HEK293 (cell line): ENCODE measurements around the gene RBMS1.

Source experiments
- CTCF ChIA-PET: fragments of 350-600 bp; formaldehyde crosslinking; extraction: SDS; loops from one replicate; lab custom pipeline; 2021; ENCODE audit warnings: antibody characterized with exemption; lab: Yijun Ruan, JAX
- POLR2A ChIA-PET: fragments of 300-600 bp; formaldehyde crosslinking; extraction: SDS; loops from one replicate; lab custom pipeline; 2020; ENCODE audit warnings: antibody characterized with exemption, inconsistent platforms; lab: Yijun Ruan, JAX
- H3K27ac ChIP-seq: fragments of 200-500 bp; sonication (Bioruptor generic); 2 replicates; pipeline ENCODE4 v1.5.1; 2014; ENCODE audit warnings: low read depth, low read length, control low read depth, inconsistent platforms; ENCODE audit errors: extremely low read depth
- H3K36me3 ChIP-seq, 2 experiments: fragments of 200-500 bp in 1 of 2; sonication (Bioruptor generic) in 1 of 2; 1 replicate in 1 of 2; 2 replicates in 1 of 2; pipeline ENCODE4 v1.5.1; 2014 to 2017; ENCODE audit warnings: inconsistent platforms in 2 of 2, low read length in 2 of 2; ENCODE audit not compliant: control insufficient read depth in 2 of 2, insufficient read depth in 1 of 2
- H3K4me1 ChIP-seq: fragments of 200-500 bp; sonication (Bioruptor generic); 2 replicates; pipeline ENCODE4 v1.5.1; 2014; ENCODE audit warnings: mild to moderate bottlenecking, low read length, inconsistent platforms; ENCODE audit not compliant: control insufficient read depth, insufficient read depth
- H3K4me3 ChIP-seq: 2 replicates; pipeline ENCODE4 v1.5.1; 2011; ENCODE audit warnings: low read depth, mild to moderate bottlenecking, control low read depth, low read length, moderate library complexity
- H3K9me3 ChIP-seq: fragments of 200-500 bp; sonication (Bioruptor generic); 2 replicates; pipeline ENCODE4 v1.5.1; 2014; ENCODE audit warnings: low read depth, low read length, inconsistent platforms; ENCODE audit not compliant: control insufficient read depth, insufficient read depth
- BCL6B ChIP-seq: fragments of 450-650 bp; formaldehyde crosslinking; IDR thresholded peaks from 2 replicates; pipeline ENCODE4 v1.5.1; 2017; ENCODE audit warnings: missing biosample characterization, missing genetic modification characterization
- CTCF ChIP-seq: fragments of 450-650 bp; formaldehyde crosslinking; IDR thresholded peaks from 2 replicates; pipeline ENCODE4 v1.5.1; 2016; ENCODE audit warnings: missing biosample characterization, missing genetic modification characterization
- GLIS2 ChIP-seq: fragments of 450-650 bp; formaldehyde crosslinking; IDR thresholded peaks from 2 replicates; pipeline ENCODE4 v1.5.1; 2016; ENCODE audit warnings: missing biosample characterization, missing genetic modification characterization
- HOXA7 ChIP-seq: sonication (generic); formaldehyde crosslinking; IDR thresholded peaks from 2 replicates; pipeline ENCODE4 v1.8.1; 2022; ENCODE audit warnings: missing genetic modification reagents, borderline replicate concordance
- KLF9 ChIP-seq: fragments of 450-650 bp; formaldehyde crosslinking; IDR thresholded peaks from 2 replicates; pipeline ENCODE4 v1.5.1; 2016; ENCODE audit warnings: missing biosample characterization, missing genetic modification characterization, low read depth
- PRDM4 ChIP-seq: fragments of 450-650 bp; formaldehyde crosslinking; IDR thresholded peaks from 2 replicates; pipeline ENCODE4 v1.5.1; 2017; ENCODE audit warnings: missing biosample characterization, missing genetic modification characterization
- REPIN1 ChIP-seq: fragments of 450-650 bp; formaldehyde crosslinking; IDR thresholded peaks from 2 replicates; pipeline ENCODE4 v1.5.1; 2017; ENCODE audit warnings: missing biosample characterization, missing genetic modification characterization, low read depth
- WT1 ChIP-seq: fragments of 450-650 bp; formaldehyde crosslinking; IDR thresholded peaks from 2 replicates; pipeline ENCODE4 v1.5.1; 2016; ENCODE audit warnings: missing biosample characterization, missing genetic modification characterization
- ZBTB11 ChIP-seq: fragments of 450-650 bp; formaldehyde crosslinking; conservative IDR thresholded peaks from 2 replicates; pipeline ENCODE4 v1.5.1; 2016; ENCODE audit warnings: low read depth, missing biosample characterization, missing genetic modification characterization
- ZBTB21 ChIP-seq: fragments of 450-650 bp; formaldehyde crosslinking; IDR thresholded peaks from 2 replicates; pipeline ENCODE4 v1.5.1; 2017; ENCODE audit warnings: missing biosample characterization, missing genetic modification characterization
- ZFP41 ChIP-seq: fragments of 450-650 bp; formaldehyde crosslinking; IDR thresholded peaks from 2 replicates; pipeline ENCODE4 v1.5.1; 2016; ENCODE audit warnings: missing biosample characterization, missing genetic modification characterization, borderline replicate concordance
- ZFP69B ChIP-seq: fragments of 450-650 bp; formaldehyde crosslinking; IDR thresholded peaks from 2 replicates; pipeline ENCODE4 v1.5.1; 2016; ENCODE audit warnings: missing biosample characterization, missing genetic modification characterization
- ZNF121 ChIP-seq: fragments of 450-650 bp; formaldehyde crosslinking; IDR thresholded peaks from 2 replicates; pipeline ENCODE4 v1.5.1; 2016; ENCODE audit warnings: missing biosample characterization, missing genetic modification characterization
- ZNF157 ChIP-seq: fragments of 450-650 bp; formaldehyde crosslinking; IDR thresholded peaks from 2 replicates; pipeline ENCODE4 v1.5.1; 2016; ENCODE audit warnings: missing biosample characterization, missing genetic modification characterization
- ZNF174 ChIP-seq: fragments of 450-650 bp; formaldehyde crosslinking; IDR thresholded peaks from 2 replicates; pipeline ENCODE4 v1.5.0; 2017; ENCODE audit warnings: missing biosample characterization, mild to moderate bottlenecking, missing genetic modification characterization
- ZNF184 ChIP-seq: fragments of 450-650 bp; IDR thresholded peaks from 2 replicates; pipeline ENCODE4 v1.5.1; 2018; ENCODE audit warnings: missing biosample characterization, mild to moderate bottlenecking, missing genetic modification characterization
- ZNF211 ChIP-seq: fragments of 450-650 bp; formaldehyde crosslinking; IDR thresholded peaks from 2 replicates; pipeline ENCODE4 v1.5.1; 2016; ENCODE audit warnings: low read depth, missing biosample characterization, missing genetic modification characterization
- ZNF239 ChIP-seq: fragments of 450-650 bp; formaldehyde crosslinking; IDR thresholded peaks from 2 replicates; pipeline ENCODE4 v1.5.1; 2016; ENCODE audit warnings: missing biosample characterization, missing genetic modification characterization
- ZNF341 ChIP-seq: fragments of 450-650 bp; formaldehyde crosslinking; IDR thresholded peaks from 2 replicates; pipeline ENCODE4; 2016; ENCODE audit warnings: low read depth, missing biosample characterization, missing genetic modification characterization
- ZNF501 ChIP-seq: fragments of 450-650 bp; formaldehyde crosslinking; IDR thresholded peaks from 2 replicates; pipeline ENCODE4 v1.5.1; 2016; ENCODE audit warnings: missing biosample characterization, missing genetic modification characterization
- ZNF629 ChIP-seq: fragments of 450-650 bp; formaldehyde crosslinking; IDR thresholded peaks from 2 replicates; pipeline ENCODE4 v1.5.1; 2017; ENCODE audit warnings: missing biosample characterization, missing genetic modification characterization
- ZNF704 ChIP-seq: fragments of 450-650 bp; formaldehyde crosslinking; IDR thresholded peaks from 2 replicates; pipeline ENCODE4 v1.5.1; 2016; ENCODE audit warnings: missing biosample characterization, missing genetic modification characterization
- ZSCAN4 ChIP-seq: fragments of 450-650 bp; formaldehyde crosslinking; IDR thresholded peaks from 2 replicates; pipeline ENCODE4 v1.5.1; 2017; ENCODE audit warnings: missing biosample characterization, missing genetic modification characterization

RBMS1 gene

GRCh38 chr2:160484859-160485520 is 8.6 kb downstream of the RBMS1 start:
- no peaks in the 10 kb centered on the region for H3K9me3 ChIP-seq
- H3K4me1 ChIP-seq, result peaks cover 25% of the 10 kb centered on the region
- no peaks in the 10 kb centered on the region for H3K36me3 ChIP-seq
- H3K27ac ChIP-seq, result no peak overlapping the region
- ChIA-PET CTCF (interaction anchor here (0.6 kb wide), 1 partner anchor 88 kb away, joined by 3 read pairs; no protein-coding TSS in a partner anchor), POLR2A (interaction anchor here (0.7 kb wide), 1 partner anchor 323 kb away, joined by 3 read pairs; no protein-coding TSS in a partner anchor)
- H3K4me3 ChIP-seq, result no peak overlapping the region
- TF ChIP-seq ZNF629 (peak; percentile 61; the same call in 1 of the 2 replicates), ZFP41 (tag by site-specific recombination) (no peak), ZNF157 (tag by site-specific recombination) (no peak), BCL6B (tag by site-specific recombination) (peak; percentile 88)

GRCh38 chr2:160482673-160483072 is 10.9 kb downstream of the RBMS1 start:
- Histone ChIP-seq H3K4me1 (peaks cover 38% of the 10 kb centered on the region), H3K36me3 (no peaks in the 10 kb centered on the region), H3K27ac (no peak overlapping the region), H3K9me3 (no peaks in the 10 kb centered on the region), H3K4me3 (no peak overlapping the region)
- TF ChIP-seq ZNF341 (no peak), ZNF211 (tag by site-specific recombination) (no peak), ZSCAN4 (tag by site-specific recombination) (no peak), ZNF704 (no peak), ZFP69B (no peak), WT1 (no peak), ZNF501 (tag by site-specific recombination) (no peak), ZNF121 (no peak), PRDM4 (no peak), GLIS2 (no peak), HOXA7 (no peak), ZBTB21 (tag by site-specific recombination) (no peak), ZNF239 (tag by site-specific recombination) (no peak), ZBTB11 (no peak), CTCF (tag by site-specific recombination) (no peak), ZNF184 (tag by site-specific recombination) (no peak), KLF9 (no peak), REPIN1 (tag by site-specific recombination) (no peak), ZNF174 (no peak)
- ChIA-PET POLR2A (no interaction called here), CTCF (no interaction called here)
